ENCODE data around the gene TCF4.

DNA sequence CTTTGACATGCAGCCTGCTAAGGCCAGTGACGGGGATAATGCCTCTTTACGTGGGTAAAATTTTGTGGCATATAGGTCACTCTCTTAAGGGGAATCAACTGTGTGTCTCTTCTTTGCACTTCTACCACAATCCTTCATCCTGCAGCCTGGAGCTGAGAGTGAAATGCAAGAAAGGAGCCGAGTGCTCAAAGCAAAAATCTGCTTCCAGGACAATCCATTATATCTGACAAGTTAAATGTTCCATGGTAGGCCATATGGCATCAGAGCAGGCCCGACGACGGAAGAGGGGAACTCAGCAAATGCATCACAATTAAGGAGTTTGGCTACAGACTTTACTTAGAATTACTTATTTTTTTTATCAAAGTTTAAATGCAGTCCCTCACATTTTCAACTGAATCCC, 171.2 kb downstream of the TCF4 start:
- TF ChIP-seq, protein P1, sequence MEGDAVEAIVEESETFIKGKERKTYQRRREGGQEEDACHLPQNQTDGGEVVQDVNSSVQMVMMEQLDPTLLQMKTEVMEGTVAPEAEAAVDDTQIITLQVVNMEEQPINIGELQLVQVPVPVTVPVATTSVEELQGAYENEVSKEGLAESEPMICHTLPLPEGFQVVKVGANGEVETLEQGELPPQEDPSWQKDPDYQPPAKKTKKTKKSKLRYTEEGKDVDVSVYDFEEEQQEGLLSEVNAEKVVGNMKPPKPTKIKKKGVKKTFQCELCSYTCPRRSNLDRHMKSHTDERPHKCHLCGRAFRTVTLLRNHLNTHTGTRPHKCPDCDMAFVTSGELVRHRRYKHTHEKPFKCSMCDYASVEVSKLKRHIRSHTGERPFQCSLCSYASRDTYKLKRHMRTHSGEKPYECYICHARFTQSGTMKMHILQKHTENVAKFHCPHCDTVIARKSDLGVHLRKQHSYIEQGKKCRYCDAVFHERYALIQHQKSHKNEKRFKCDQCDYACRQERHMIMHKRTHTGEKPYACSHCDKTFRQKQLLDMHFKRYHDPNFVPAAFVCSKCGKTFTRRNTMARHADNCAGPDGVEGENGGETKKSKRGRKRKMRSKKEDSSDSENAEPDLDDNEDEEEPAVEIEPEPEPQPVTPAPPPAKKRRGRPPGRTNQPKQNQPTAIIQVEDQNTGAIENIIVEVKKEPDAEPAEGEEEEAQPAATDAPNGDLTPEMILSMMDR (IDR thresholded peaks at IDR 0.05), result no peak
- no peak for TF ChIP-seq SP1 (CRISPR knock-in tag; conservative IDR thresholded peaks at IDR 0.05)

Data from WTC11 (cell line).